Mononuclear cell (primary cell): ENCODE results near the gene IP6K1. TPM values are rescaled to one million over a fixed set of nuclear protein-coding genes. Genes with fewer than 3 reads are reported as not detected.

Experiments used
- H3K27me3 ChIP-seq: 2 replicates; pipeline ENCODE4 v1.6.0; 2011; ENCODE audit warnings: low read length, control low read depth; ENCODE audit not compliant: insufficient read depth
- H3K4me1 ChIP-seq: 2 replicates; pipeline ENCODE4 v1.5.1; 2011; ENCODE audit warnings: mild to moderate bottlenecking, low read length, control low read depth; ENCODE audit not compliant: insufficient read depth
- H3K4me3 ChIP-seq: 2 replicates; pipeline ENCODE4 v1.5.1; 2011; ENCODE audit warnings: mild to moderate bottlenecking, low read length, moderate library complexity
- H3K9me3 ChIP-seq: 2 replicates; pipeline ENCODE4 v1.5.1; 2011; ENCODE audit warnings: low read depth, mild to moderate bottlenecking, control low read depth, low read length
- total RNA-seq: library from RNA; depleted of rRNA; stranded (reverse); fragments of >200 nt; gene quantifications from one replicate; pipeline ENCODE4 v1.2.3, GENCODE V29; 2012

Gene IP6K1
- total RNA-seq, 1 donor = 31.7 TPM

DNA sequence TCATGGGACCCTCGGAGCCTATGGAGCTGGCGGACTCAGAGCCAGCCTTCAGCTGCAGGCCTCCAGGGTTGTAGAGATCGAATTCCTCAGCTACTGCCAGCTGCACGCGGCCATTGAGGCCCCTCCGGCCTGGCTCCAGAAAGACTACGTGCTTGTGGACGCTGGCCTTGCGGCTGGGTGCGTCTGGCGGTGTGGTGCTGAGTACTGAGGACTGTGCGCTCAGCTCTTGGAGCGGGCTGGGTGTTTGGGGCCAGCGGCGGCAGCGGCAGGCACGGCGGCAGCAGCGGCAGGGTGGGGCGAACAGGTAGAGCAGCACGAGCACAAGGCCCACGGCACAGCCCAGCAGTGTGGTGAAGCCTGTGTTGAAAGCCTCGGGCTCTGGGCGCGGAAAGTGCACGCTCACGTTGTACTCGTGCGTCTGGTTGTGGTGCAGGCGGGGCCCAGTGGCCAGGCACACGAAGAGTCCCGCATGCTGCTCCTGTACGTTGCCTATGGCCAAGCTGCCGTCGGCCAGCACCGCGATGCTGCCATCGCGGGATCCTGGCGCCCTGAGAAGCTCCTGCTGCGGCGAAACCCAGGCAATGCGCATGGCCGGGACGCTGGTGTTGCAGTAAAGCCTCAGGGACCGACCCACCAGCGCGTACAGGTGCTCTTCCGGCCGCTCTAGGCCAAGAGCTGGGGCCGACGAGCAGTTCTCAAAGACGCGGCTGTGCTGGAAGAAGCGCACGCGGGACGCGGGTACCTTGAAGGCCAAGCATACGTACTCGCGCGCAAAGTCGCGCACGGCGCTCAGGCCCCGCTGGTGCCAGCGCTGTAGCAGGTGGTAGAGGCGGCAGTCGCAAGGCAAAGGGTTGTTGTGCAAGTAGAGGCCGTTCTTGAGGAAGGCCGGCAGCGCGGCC lies 68.1 kb downstream of the IP6K1 start:
- no peak overlapping the region for H3K4me3 ChIP-seq
- no peaks in the 10 kb centered on the region for H3K9me3 ChIP-seq
- H3K4me1 ChIP-seq = peaks cover 21% of the 10 kb centered on the region
- no peaks in the 10 kb centered on the region for H3K27me3 ChIP-seq

DNA sequence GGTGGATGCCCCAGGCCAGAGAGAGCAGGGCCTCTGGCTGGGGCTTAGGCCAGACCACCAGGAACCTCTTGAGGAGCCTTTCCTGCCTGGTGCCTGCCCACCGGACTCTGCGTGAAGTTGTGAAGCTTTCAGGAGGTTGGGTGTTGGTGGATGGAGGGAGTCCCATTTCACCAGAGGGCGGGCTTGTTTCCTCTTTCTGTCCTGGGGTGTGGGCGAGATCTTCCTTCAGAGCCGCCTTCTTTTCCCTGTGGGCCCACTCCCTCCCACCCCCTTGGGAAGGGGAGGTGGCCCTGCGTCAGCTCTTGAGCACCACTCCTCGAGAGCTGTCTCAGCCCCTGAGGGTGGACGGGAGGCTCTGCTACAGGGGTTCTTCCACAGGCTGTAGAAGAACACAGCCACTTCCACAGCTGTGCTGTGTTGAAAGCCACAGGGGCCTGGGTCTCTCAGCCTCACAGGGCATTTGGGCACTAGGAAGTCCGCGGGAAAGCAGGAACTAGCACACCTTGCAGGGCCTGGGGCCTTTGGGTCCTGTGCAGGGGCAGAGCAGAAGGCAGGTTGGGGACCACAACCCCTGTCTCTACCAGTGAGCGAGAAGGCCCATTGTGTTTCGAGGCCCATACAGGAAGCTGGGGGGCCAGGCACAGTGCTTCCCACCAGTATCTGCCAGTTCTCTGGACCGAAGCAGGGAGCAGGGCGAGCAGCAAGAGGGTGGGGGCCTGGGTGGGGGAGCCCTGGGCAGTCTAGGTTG lies 69.0 kb downstream of the IP6K1 start:
- no peak overlapping the region for H3K4me3 ChIP-seq
- H3K9me3 ChIP-seq = no peaks in the 10 kb centered on the region
- peaks cover 21% of the 10 kb centered on the region for H3K4me1 ChIP-seq
- H3K27me3 ChIP-seq = no peaks in the 10 kb centered on the region

DNA sequence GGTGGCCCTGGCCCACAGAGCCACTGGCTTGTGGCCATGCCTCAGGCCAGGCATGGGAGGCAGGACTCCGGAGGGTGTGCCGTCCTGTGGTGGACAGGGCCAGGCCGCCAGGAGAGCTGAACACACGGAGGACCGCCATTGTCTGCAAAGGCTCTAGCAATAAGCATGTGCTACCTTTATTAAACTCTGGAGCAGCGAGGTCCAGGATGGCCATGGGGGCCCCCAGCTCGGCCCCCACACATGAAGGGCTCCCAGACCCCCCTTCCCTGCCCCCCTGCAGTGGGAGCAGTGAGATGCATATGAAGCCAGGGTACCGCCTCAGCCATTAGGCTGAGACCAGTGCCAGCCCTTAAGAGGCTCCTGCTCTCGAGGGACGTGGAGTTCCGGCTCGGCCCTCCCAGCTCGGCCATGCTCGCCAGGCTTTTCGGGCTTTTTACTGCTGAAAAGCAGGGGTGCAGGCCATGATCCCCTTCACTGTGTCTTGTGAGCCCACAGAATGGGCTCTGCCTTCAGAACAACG lies 69.6 kb downstream of the IP6K1 start:
- peaks cover 20% of the 10 kb centered on the region for H3K4me1 ChIP-seq
- no peaks in the 10 kb centered on the region for H3K27me3 ChIP-seq
- H3K4me3 ChIP-seq = no peak overlapping the region
- no peaks in the 10 kb centered on the region for H3K9me3 ChIP-seq

DNA sequence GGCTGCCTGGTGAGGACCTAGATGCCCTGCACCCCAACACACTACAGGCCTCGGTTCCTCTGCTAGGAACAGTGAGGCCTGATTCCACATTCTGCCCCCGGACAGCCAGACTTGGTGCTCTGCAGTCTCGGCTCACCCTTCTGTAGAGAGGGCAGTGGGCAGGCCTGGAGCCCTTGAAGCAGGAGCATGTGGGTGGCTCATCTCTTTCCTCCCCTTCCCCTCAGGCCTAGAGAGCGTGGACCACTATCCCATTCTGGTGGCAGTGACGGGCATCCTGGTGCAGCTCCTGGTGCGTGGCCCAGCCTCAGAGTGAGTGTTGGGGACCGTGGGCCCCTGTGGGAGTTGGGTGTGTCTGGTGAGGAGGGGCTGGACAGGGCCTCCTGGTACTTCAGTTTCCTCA lies 70.2 kb downstream of the IP6K1 start:
- H3K4me3 ChIP-seq = no peak overlapping the region
- H3K9me3 ChIP-seq = no peaks in the 10 kb centered on the region
- peaks cover 20% of the 10 kb centered on the region for H3K4me1 ChIP-seq
- no peaks in the 10 kb centered on the region for H3K27me3 ChIP-seq

DNA sequence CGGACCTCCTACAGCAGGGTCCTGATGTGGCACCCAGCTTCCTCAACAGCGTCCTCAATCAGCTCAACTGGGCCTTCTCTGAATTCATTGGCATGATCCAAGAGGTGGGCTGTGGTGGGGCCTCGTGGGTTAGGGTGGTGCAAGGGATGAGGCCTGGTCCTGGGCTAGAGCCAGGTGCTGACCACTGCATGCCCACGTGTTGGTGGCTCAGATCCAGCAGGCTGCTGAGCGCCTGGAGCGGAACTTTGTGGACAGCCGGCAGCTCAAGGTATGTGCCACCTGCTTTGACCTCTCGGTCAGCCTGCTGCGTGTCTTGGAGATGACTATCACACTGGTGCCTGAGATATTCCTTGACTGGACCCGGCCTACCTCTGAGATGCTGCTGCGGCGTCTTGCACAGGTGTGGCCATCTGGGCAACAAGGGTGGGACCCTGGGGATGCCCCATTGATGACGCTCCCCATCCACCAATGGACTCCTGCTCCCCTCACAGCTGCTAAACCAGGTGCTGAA lies 70.7 kb downstream of the IP6K1 start:
- Histone ChIP-seq H3K9me3 (no peaks in the 10 kb centered on the region), H3K4me3 (no peak overlapping the region), H3K27me3 (no peaks in the 10 kb centered on the region), H3K4me1 (peaks cover 20% of the 10 kb centered on the region)

DNA sequence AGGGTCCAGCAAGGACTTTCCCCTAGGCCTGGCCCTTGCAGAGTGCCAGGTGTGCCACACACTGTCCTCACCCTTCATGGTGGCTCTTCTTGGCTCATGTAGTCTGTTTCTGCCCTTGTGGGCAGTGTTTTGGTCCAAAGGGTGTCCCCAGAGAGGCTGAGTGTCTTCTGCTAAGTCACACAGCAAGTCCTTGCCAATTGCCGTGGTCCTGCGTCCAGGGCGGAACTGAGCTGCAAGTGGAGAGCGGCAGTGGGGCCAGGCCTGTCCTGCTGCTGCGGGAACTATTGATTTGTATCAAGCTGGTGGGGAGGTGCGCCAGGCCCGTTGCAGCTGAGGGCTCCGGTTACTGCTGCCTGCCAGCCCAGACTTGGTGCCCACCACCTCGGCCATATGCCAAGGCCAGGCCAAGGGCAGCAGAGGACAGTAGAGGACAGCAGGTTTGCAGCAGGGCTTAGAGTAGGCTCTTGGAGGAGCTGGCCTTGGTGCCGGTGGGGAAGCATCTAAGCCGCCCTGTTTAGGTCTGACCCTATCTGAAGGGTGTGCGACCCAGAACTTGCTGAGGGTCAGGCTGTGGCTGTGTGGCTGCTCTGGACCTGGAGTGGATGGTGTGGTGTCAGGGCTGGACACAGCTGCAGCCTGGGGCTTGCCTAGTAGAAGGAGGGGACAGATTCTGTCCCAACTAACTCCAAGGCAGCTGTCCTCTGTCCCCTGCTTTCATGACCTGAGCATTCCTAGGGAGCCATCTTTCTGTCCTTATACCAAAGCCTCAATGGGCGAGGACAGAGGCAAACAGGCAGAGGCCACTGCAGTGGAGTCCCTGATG lies 71.4 kb downstream of the IP6K1 start:
- Histone ChIP-seq H3K27me3 (no peaks in the 10 kb centered on the region), H3K4me1 (peaks cover 20% of the 10 kb centered on the region), H3K9me3 (no peaks in the 10 kb centered on the region), H3K4me3 (no peak overlapping the region)

DNA sequence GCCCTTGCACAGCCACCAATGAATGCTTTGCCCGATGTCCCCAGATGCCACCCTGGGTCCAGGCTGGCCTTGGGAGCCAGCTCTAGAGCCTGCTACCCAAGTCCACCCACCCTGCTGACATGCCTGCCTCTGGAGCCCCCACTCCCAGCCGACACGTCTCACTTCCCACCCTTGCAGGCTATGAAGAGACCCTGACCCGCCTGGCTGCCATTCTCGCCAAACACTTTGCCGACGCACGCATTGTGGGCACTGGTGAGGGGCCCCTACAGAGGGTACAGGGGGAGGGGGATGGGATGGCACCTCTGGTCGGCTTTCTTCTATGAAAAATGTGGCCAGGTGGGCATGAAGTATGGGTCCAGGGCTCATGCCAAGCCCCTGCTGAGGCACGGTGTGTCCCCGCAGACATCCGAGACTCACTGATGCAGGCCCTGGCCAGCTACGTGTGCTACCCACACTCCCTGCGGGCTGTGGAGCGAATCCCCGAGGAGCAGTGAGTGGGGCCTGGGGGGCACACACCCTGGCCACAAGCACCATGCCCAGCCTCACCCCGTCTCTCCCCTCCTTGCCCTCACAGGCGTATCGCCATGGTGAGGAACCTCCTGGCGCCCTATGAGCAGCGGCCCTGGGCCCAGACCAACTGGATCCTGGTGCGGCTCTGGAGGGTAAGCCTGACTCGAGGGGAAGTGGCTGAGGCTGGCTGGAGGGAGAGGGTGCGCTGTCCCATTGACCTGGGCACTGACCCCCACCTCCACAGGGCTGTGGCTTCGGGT lies 72.8 kb downstream of the IP6K1 start:
- Histone ChIP-seq H3K9me3 (no peaks in the 10 kb centered on the region), H3K27me3 (no peaks in the 10 kb centered on the region), H3K4me3 (no peak overlapping the region), H3K4me1 (peaks cover 13% of the 10 kb centered on the region)

DNA sequence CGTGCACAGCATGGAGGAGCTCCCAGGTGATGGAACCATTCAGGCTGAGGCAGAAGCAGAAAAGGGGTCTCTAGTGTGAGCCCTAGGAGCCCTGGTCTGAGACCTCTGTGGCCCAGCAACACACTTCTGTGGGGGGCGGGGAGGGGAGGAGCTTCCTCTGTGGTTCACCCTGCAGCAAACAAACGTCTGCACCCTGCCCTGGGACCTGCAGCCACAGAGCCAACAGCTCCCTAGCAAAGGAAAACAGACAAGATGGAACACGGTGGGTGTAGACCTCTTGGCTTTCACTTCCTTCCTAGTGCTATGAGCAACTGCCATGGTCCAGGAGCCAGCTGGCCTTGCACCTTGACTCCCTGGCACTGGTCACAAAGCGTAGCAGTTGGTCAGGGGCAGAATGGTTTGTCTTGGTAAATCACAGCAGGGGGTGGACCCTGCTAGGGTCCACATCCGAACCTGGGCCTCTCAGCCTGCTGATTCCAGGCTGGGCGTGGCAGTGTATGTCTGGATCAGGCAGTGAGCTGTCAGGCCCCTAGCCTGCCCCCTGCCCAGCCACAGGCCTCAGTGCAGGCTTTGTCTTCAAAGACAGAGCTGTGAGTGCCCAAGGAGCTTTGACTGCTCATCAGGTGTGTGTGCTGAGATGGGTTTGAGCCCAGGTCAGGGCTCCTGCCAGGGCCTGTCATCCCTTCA lies 73.6 kb downstream of the IP6K1 start:
- no peak overlapping the region for H3K4me3 ChIP-seq
- no peaks in the 10 kb centered on the region for H3K27me3 ChIP-seq
- H3K9me3 ChIP-seq = no peaks in the 10 kb centered on the region
- peaks cover 9% of the 10 kb centered on the region for H3K4me1 ChIP-seq

DNA sequence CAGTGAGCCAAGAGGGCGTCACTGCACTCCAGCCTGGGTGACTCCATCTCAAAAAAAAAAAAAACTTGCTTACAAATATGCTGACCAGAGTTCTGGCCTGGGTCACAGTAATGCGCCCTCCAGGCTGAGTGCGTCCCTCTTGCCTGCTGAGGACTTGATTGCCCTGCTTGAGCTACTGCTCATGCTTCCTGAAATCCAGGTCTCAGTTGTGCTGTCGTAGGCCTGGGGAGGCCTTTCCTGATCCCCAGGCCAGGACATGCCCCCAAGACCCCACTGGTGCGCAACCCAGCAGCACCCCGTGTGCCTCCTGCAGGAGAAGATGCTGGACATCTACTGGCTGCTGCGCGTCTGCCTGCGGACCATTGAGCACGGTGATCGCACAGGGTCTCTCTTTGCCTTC lies 74.2 kb downstream of the IP6K1 start:
- Histone ChIP-seq H3K4me3 (no peak overlapping the region), H3K4me1 (peaks cover 9% of the 10 kb centered on the region), H3K9me3 (no peaks in the 10 kb centered on the region), H3K27me3 (no peaks in the 10 kb centered on the region)

DNA sequence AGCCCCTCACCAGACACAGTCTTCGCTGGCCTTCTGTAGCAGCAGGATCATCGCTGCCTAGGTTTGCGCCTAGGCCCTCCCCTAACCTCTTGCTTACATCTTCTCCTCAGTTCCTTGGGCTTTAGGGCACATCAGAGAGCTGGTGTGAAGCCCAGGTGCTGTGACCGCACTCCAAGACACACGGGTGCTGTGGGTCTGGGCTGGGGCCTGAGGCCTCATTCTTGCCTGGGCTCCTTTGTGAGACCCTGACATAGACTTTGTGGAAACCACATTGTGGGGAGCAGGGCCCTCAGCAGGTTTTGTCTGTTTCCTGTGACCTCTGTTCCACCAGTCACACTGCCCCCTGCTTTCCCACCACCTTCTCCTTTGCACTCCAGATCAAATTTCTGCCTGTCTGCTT lies 74.9 kb downstream of the IP6K1 start:
- Histone ChIP-seq H3K4me3 (no peak overlapping the region), H3K4me1 (peaks cover 9% of the 10 kb centered on the region), H3K9me3 (no peaks in the 10 kb centered on the region), H3K27me3 (no peaks in the 10 kb centered on the region)

DNA sequence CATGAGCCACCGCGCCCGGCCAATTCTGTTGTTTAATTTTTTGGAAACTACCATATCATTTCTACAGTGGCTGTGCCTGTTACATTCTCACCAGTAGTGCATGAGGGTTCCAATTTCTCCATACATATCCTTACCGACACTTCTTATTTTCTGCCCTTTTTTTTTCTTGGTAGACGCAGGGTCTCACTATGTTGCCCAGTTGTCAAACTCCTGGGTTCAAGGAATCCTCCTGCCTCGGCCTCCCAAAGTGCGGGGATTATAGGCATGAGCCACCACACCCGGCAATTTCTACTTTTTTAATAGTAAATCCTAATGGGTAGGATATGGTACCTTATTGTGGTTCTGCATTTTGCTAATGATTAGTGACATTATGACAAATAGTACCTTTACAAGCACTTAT lies 76.5 kb downstream of the IP6K1 start:
- H3K4me1 ChIP-seq = peaks cover 9% of the 10 kb centered on the region
- H3K27me3 ChIP-seq = no peaks in the 10 kb centered on the region
- H3K4me3 ChIP-seq = no peak overlapping the region
- H3K9me3 ChIP-seq = no peaks in the 10 kb centered on the region

DNA sequence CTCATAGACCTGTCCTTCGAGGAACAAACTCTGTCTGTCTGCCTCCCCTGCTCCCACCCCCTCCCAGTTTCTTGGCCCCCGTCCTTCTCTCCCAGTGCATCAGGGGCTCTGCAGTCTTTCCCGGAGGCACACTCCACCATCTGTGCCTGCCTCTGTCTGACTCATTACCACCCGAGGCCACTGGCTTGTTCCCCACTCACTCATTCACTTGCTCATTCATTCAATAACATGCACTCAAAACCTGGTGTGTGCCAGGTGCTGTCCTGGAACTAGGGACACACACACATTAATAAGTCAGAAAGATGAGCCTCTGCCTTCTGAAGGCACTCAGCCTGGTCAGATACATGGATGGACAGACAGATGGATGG lies 79.2 kb downstream of the IP6K1 start:
- Histone ChIP-seq H3K4me1 (no peaks in the 10 kb centered on the region), H3K4me3 (no peak overlapping the region), H3K27me3 (no peaks in the 10 kb centered on the region), H3K9me3 (no peaks in the 10 kb centered on the region)

DNA sequence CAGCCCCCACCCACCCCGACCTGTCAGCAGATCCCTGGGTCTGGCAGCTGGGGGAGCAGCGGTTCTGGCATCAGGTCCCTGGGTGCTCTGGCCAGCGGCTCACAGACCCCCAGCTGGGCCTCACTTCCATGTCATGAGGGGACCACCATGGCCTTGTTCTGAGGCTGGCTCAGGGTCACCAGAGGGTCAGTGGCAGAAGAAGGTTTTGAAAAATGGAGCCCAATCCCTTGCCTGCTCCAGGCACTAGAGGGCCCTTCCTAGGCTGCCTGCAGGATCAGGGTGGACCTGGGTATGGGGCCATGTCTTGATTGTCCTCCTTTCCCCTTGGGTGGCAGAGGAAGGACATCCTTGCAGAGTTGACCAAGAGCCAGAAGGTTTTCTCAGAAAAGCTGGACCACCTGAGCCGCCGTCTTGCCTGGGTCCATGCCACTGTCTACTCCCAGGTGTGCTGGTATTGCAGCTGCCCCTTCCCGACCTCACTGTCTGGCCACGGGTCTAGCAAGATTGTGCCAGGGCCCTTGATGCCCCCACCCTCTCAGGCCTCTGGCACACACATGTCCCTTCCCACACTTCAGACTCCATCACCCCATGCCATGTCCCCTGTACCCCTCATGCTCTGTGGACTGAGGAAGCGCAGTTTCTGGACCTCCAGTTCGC lies 79.8 kb downstream of the IP6K1 start:
- Histone ChIP-seq H3K9me3 (no peaks in the 10 kb centered on the region), H3K4me1 (no peaks in the 10 kb centered on the region), H3K4me3 (no peak overlapping the region), H3K27me3 (no peaks in the 10 kb centered on the region)
